Measurements from ENCODE around the gene MEX3A.

- TF ChIP-seq, protein P1, sequence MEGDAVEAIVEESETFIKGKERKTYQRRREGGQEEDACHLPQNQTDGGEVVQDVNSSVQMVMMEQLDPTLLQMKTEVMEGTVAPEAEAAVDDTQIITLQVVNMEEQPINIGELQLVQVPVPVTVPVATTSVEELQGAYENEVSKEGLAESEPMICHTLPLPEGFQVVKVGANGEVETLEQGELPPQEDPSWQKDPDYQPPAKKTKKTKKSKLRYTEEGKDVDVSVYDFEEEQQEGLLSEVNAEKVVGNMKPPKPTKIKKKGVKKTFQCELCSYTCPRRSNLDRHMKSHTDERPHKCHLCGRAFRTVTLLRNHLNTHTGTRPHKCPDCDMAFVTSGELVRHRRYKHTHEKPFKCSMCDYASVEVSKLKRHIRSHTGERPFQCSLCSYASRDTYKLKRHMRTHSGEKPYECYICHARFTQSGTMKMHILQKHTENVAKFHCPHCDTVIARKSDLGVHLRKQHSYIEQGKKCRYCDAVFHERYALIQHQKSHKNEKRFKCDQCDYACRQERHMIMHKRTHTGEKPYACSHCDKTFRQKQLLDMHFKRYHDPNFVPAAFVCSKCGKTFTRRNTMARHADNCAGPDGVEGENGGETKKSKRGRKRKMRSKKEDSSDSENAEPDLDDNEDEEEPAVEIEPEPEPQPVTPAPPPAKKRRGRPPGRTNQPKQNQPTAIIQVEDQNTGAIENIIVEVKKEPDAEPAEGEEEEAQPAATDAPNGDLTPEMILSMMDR (IDR thresholded peaks at IDR 0.05; ENCODE audit: low read length), result no peak
- TF ChIP-seq EZH2 (IDR thresholded peaks at IDR 0.05; ENCODE audit: borderline replicate concordance, low read length), result no peak
These were observed 16.5 kb upstream of the MEX3A start for GRCh38 chr1:156098784-156099183.
